ENCODE measurements around the gene PDE4D.

The PDE4D gene

GRCh38 chr5:59158637-59159391 is 734.7 kb downstream of the PDE4D start:
- no peak for DNase-seq

DNA sequence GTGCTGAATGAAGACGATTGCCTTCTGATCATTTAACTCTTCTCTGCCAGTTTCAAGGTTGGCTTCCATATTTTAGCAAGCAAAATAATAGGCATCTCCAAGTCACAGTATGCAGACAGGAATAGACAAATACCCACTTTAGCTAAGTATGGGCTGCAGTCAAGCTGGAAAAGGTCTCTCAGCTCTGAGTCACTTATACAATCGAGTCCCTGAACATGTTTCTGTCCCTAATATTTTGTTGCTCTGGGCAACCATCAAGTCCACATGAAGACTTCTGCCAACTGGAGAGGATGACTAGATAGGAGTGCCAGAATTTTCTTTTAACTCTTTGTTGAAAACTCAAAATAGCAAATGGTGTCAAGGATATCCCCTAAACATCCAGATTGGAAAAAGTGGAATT is 735.4 kb downstream of the PDE4D start:
- DNase-seq = no peak

DNA sequence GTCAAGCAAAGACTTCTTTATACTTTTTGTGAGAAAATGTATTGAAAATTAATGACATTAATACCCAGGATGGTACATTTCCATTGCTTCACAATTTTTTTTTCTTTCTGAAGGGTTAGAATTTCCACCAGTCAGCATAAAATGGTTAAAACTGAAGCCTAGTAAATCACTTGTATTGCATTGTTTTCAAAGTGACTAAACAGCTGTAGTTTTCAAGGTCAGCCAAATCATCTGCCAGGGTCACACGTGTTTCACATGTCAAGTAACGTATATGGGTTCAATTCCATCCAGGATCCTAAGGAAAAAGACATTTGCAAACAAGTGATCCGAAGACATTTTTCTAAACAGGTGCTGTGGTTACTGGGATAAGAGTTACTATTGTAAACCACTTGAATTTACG is 736.5 kb downstream of the PDE4D start:
- DNase-seq = no peak

- DNase-seq = no peak
Observed at GRCh38 chr5:59152701-59153245, 740.8 kb downstream of the PDE4D start.

- DNase-seq = no peak
Observed at GRCh38 chr5:59151162-59151889, 742.2 kb downstream of the PDE4D start.

DNA sequence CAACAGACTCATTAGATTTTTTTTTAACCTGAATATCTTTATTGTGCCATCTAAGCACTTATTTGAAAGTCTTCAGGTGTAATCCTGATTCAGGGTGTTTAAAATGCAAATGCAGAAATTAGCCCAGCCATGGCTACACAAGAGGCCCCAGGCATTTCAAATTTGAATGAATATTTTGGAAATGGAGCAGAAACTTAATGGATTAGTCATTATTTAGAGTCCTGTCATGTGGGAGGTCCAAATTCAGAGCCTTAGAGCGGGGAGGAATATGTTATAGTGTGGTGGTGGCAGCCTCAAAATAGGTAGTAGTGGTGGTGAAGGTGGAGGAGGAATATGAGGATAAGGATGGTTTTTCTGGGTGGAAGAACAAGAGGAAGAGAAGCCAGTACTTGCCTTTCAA is 743.7 kb downstream of the PDE4D start:
- DNase-seq = no peak

DNA sequence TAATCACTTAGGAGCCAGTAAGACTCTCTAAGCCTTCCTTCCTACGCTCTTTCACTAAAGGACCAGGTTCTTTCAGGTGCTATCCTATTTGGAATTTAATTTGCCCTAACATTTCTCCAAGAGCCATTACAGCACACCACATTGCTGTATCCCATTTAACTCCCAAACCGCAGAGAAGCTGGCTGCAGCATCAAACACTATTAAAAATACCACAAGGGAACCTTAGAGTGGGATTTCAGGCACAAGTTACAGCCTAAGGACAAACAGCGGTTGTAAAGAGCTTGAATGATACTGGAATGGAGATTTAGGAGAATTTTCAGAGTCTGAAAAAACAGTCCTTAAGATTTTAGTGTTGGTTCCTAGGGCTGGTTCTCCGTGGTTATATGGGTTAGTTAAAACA is 744.3 kb downstream of the PDE4D start:
- no peak for DNase-seq

GRCh38 chr5:59146729-59147128 is 746.8 kb downstream of the PDE4D start:
- DNase-seq = no peak

DNA sequence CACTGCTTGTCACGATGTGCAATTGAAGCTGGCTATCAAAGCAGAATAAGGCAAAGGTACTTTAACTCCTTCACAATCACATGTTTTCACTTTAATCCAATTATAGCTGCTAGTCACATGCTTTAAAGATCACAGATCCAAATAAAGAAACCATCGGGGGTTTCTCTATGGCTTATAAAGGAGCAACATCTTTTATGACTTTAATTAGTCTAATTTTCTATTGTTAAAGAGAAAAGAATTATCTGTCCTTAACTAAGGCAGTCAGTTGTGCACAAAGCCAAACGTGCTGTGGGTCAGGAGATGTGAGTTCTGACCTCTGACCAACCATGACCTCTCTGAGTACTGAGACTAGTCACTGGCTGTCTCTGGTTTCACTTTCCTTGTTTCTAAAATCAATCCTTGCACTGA is 749.6 kb downstream of the PDE4D start:
- no peak for DNase-seq

- no peak for DNase-seq
Observed at GRCh38 chr5:59142927-59143326, 750.6 kb downstream of the PDE4D start.

GRCh38 chr5:59142138-59142537 is 751.4 kb downstream of the PDE4D start:
- DNase-seq = no peak

DNA sequence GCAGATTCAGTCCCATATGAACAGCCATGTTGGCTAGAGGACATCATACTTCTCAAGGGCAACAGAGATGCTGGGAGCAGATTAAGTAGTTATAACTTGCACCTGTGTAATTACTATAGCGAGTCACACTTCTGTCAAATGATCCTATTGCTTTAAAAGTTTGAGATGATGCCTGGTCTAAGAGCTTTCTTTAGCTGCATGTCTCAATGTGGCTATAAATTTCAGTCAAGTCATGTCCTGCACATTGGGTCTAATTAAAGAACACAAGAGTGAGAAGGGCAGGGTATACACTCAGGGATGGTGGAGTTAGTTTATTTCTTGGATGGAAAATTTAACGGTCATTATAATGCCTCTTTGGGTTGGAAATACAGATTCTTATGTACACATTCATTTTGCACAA is 753.4 kb downstream of the PDE4D start:
- no peak for DNase-seq

DNA sequence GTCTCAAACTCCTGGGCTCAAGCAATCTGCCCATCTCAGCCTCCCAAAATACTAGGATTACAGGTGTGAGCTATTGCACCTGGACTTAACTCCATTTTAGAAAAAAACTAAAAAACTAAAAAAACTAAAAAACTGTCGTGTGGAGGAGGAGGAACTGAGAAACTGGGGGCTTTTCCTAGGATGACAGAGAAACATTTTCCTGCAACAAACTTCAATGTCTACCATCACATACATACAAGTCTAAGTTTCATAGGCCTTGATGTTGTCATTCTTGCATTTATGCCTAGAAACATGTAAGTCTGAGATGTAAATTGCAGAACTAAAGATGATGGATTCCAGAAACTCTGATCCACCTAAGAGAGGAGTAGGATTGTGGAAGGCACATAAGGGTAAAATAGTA is 753.8 kb downstream of the PDE4D start:
- DNase-seq = no peak

DNA sequence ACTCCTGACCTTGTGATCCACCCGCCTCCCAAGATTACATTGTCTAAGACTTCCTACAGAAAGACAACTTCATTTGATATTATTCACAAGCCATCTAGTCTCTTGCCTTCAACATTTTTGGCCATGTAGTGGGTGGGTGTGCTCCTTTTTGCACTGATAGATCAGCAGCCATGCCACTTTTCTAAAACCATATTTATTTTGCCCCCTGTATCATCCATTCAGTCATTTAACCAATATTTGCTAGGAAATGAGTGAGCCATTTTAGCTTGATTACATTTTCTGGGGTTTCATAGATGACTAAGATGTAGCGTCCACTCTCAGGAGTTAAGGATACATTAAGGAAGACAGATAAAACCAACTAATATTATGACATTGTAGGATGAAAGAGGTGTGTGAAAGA is 755.0 kb downstream of the PDE4D start:
- no peak for DNase-seq

GRCh38 chr5:59137846-59138245 is 755.7 kb downstream of the PDE4D start:
- DNase-seq = no peak

- DNase-seq = no peak
Observed at GRCh38 chr5:59136549-59136948, 757.0 kb downstream of the PDE4D start.

DNA sequence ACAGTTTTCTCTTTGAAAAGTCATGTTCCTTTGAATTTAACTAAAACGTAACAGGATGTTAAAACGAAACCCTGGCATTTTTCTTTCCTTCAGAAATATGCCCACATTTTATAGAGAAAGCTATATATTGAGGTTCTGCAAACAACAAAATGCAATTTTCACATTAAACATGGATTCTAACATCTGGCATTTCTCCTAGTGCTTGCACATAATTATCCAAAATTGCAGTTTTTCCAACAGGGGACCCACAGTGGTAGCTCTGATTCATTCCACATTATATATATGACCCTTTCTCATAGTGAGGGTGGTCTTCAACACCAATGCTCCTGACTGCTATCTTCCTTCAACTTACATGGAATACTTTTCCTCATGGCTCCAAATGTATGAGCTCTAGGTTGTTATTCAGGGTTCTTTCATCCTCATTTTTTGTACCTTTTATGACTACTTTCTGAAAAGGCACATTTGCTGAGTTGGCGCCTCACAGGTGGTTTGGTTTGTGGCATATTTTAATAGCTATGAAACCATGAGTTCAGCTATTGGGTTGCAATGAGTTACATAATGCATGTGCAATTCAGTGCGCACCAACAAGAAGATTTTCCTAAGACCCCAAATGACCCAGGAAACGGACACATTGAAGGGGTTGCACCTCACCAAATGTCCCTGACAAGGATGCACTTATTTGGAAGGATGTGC is 758.9 kb downstream of the PDE4D start:
- no peak for DNase-seq

- no peak for DNase-seq
Observed at GRCh38 chr5:59133764-59134261, 759.7 kb downstream of the PDE4D start.

DNA sequence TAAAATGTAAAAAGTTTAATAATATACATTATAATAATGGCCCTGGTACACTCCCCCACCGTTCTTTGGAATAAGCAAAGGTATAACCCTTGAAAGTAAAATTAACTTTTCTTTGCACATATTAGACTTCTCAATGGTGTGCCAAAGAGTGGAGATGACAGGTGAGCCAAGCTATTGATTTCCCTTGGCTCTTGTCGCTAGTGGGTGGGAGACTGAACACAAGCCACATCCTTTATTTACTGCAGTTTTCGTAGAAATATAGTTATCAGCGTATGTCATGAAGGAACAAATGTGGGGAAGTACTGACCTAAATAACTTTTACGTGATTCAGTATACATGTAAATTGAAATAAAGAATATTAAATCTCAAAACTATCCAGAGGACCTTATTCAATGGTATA is 761.4 kb downstream of the PDE4D start:
- no peak for DNase-seq

- no peak for DNase-seq
Observed at GRCh38 chr5:59130431-59130830, 763.1 kb downstream of the PDE4D start.

GRCh38 chr5:59128646-59129290 is 764.8 kb downstream of the PDE4D start:
- no peak for DNase-seq

DNA sequence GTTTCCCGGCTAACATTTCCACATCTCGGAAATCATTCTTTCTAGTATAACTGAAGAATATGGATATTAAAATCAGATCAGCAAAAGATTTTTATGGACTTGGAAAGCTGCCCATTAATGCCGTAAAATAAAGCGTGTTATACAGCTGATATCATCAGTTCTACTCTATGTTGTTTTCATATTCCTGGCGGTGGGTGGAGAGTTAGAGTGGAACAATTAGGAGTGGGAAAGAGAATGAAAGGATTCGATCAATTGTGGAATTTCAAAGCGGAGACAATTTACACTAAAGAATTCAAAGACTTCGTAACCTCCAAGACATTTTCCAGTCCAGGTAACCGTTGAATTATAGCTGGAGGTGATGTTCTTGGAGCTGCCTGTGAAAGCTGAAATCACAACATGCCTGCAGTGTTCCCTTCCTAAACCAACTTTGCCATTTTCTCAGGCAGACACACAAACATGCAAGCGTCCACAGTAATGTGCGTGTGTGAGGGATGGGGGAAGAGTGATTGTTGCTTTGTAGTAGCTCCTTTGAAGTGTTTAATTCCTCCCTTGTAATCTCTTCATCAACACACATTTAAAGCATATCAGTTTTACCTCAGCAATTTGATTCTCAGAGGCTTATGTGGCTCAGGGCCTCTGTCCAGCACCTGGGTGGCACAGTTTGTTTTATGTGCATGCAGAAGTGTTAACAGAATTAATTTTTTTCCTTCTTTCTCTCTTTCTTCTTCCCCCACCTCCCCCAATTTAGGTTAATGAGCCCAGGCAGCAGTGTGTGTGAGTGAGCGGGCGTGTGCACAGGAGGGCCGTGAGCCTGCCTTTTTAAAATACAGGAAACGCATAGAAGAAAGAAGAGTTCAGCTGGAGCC is 766.6 kb downstream of the PDE4D start:
- DNase-seq = peak; percentile 10

Data from CD4-positive, alpha-beta T cell treated with Interferon gamma for 1 hour (primary cell).